HepG2 (cell line): Measurements from ENCODE around the gene STX10. TPM values are rescaled to one million over a fixed set of nuclear protein-coding genes. Genes with fewer than 3 reads are reported as not detected.

Experiments used
- ATAC-seq: fragments of 200-7000 bp; cut with Tn5 transposase; 3 replicates; pipeline ENCODE4 v1.9.1; 2020; ENCODE audit warnings: mild to moderate bottlenecking, moderate library complexity
- BruUV-seq: library from RNA; stranded (reverse); fragments of 400-500 nt; replicated peaks from 2 replicates; lab custom pipeline; 2021; lab: Mats Ljungman, UMichigan
- CTCF ChIA-PET: fragments of 300-600 bp; formaldehyde crosslinking; extraction: SDS; loops from one replicate; lab custom pipeline; 2021; ENCODE audit warnings: low total read pairs, inconsistent platforms, low intra/inter-chr PET ratio; lab: Yijun Ruan, JAX
- POLR2A ChIA-PET: fragments of 350-600 bp; sonication (Branson Sonifier 250); formaldehyde crosslinking; loops from one replicate; lab custom pipeline; 2020; ENCODE audit warnings: antibody characterized with exemption, inconsistent platforms; lab: Yijun Ruan, JAX
- DNase-seq: peaks from one replicate; pipeline ENCODE4 v3.0.0-alpha.2; 2015; ENCODE audit warnings: low spot score
- FAIRE-seq: peaks from 3 replicates; lab custom pipeline; 2011; peaks lifted over from hg19 to GRCh38; lab: Jason Lieb, UNC
- H2AFZ ChIP-seq: one replicate; pipeline ENCODE4 v1.6.1; 2011; ENCODE audit warnings: low read length, inconsistent platforms
- H3K27ac ChIP-seq: fragments of 300-600 bp; 3 replicates; pipeline ENCODE4 v1.8.0; 2011; ENCODE audit warnings: mixed run types, mild to moderate bottlenecking, mixed read lengths, low read length, inconsistent platforms; ENCODE audit not compliant: insufficient read depth; ENCODE audit errors: extremely low read length
- H3K27me3 ChIP-seq, 2 experiments: fragments of 200-600 bp in 1 of 2; 2 replicates in 1 of 2; 3 replicates in 1 of 2; pipeline versions ENCODE4 v1.6.0 to v1.8.0; 2011; ENCODE audit warnings: low read length in 2 of 2, mild to moderate bottlenecking in 2 of 2, moderate library complexity in 2 of 2, inconsistent platforms in 1 of 2; ENCODE audit not compliant: insufficient read depth in 2 of 2, control insufficient read depth in 1 of 2
- H3K36me3 ChIP-seq, 2 experiments: fragments of 200-600 bp in 1 of 2; replicated peaks in 1 of 2; 2 replicates in 1 of 2; 3 replicates in 1 of 2; pipeline versions ENCODE4 v1.5.1 to v1.8.0; 2011; ENCODE audit warnings: low read length in 2 of 2, inconsistent platforms in 1 of 2; ENCODE audit not compliant: insufficient read depth in 2 of 2, control insufficient read depth in 1 of 2
- H3K4me1 ChIP-seq: 2 replicates; pipeline ENCODE4 v1.5.1; 2012; ENCODE audit warnings: low read length, inconsistent platforms; ENCODE audit not compliant: insufficient read depth
- H3K4me2 ChIP-seq: 2 replicates; pipeline ENCODE4 v1.6.0; 2011; ENCODE audit warnings: low read depth, low read length, inconsistent platforms
- H3K4me3 ChIP-seq, 3 experiments: fragments of 200-600 bp in 1 of 3; sonication (generic), shearing (Covaris generic) in 1 of 3; replicated peaks in 1 of 3; 2 replicates each; pipeline ENCODE4 v1.5.1; 2011 to 2016; ENCODE audit warnings: low read length in 3 of 3, inconsistent platforms in 2 of 3, low read depth in 2 of 3, mild to moderate bottlenecking in 2 of 3, control low read depth in 1 of 3, mixed read lengths in 1 of 3; ENCODE audit not compliant: insufficient read depth in 1 of 3
- H3K79me2 ChIP-seq: one replicate; pipeline ENCODE4 v1.6.1; 2011; ENCODE audit warnings: low read length, inconsistent platforms; ENCODE audit not compliant: insufficient read depth
- H3K9ac ChIP-seq: 2 replicates; pipeline ENCODE4 v1.6.0; 2011; ENCODE audit warnings: mild to moderate bottlenecking, low read depth, low read length, inconsistent platforms; ENCODE audit not compliant: insufficient read depth
- H3K9me3 ChIP-seq: 2 replicates; pipeline ENCODE4 v1.5.1; 2012; ENCODE audit warnings: mild to moderate bottlenecking, low read length
- H4K20me1 ChIP-seq: 2 replicates; pipeline ENCODE4 v1.6.0; 2011; ENCODE audit warnings: inconsistent platforms, mild to moderate bottlenecking, low read length, moderate library complexity; ENCODE audit not compliant: insufficient read depth
- AGO2 ChIP-seq: fragments of 200-400 bp; formaldehyde crosslinking; optimal IDR thresholded peaks from 2 replicates; pipeline ENCODE3; 2017; ENCODE audit warnings: mild to moderate bottlenecking, low read depth, low read length, moderate library complexity
- HNRNPLL ChIP-seq: fragments of 200-400 bp; formaldehyde crosslinking; IDR thresholded peaks from 2 replicates; pipeline ENCODE4 v1.6.1; 2017; ENCODE audit warnings: mild to moderate bottlenecking, low read depth, low read length; ENCODE audit not compliant: poor library complexity, severe bottlenecking
- ZNF484 ChIP-seq: sonication (generic); formaldehyde crosslinking; IDR thresholded peaks from 2 replicates; pipeline ENCODE4 v1.5.1; 2020; ENCODE audit warnings: mild to moderate bottlenecking, low read depth, missing genetic modification reagents, borderline replicate concordance
- ZNF703 ChIP-seq: sonication (generic); formaldehyde crosslinking; IDR thresholded peaks from 2 replicates; pipeline ENCODE4 v1.5.1; 2020; ENCODE audit warnings: missing genetic modification reagents, mild to moderate bottlenecking, moderate library complexity, borderline replicate concordance
- ZNF747 ChIP-seq: sonication (generic); formaldehyde crosslinking; IDR thresholded peaks from 2 replicates; pipeline ENCODE4 v1.8.1; 2023; ENCODE audit warnings: missing genetic modification reagents, mild to moderate bottlenecking, borderline replicate concordance
- WGBS: methylation state at CpG from one replicate; pipeline ENCODE4 v1.1.6; 2017; ENCODE audit warnings: low lambda C conversion rate; 5-methylcytosine and 5-hydroxymethylcytosine counted together
- in situ Hi-C: cut with HindIII; loops from 2 replicates; pipeline ENCODE4 v1.10.0; 2017; ENCODE audit warnings: low pct_unique_long_range_greater_than_20kb; ENCODE audit not compliant: extremely low pct_ligation_motif_present
- intact Hi-C: fragments of 100-400 bp; cut with micrococcal nuclease; formaldehyde crosslinking; loops from one replicate; pipeline ENCODE4 v1.10.0; 2022; ENCODE audit not compliant: unreplicated experiment
- polyA plus RNA-seq, 8 experiments: library from polyadenylated mRNA; depleted of rRNA in 3 of 8; stranded (reverse) in 7 of 8; unstranded in 1 of 8; fragments of >200 nt; fragmentation: Illumina TruSeq in 4 of 8; extraction: Trizol in 4 of 8; gene quantifications; 2 replicates each; pipeline versions ENCODE4 v1.2.1 to v1.2.3, GENCODE V29; 2011 to 2016; ENCODE audit warnings: low read depth in 4 of 8, missing spikeins in 1 of 8, mixed read lengths in 1 of 8; ENCODE audit not compliant: insufficient read depth in 1 of 8
- total RNA-seq, 5 experiments: library from RNA; depleted of rRNA; stranded (reverse); fragments of >200 nt; fragmentation: Illumina TruSeq; extraction: Trizol; gene quantifications; 2 replicates each; pipeline ENCODE4 v1.2.3, GENCODE V29; 2016; ENCODE audit warnings: low read depth in 1 of 5

Gene STX10
- total and polyA plus RNA-seq, 2 of the 13 experiments (the other 11 are each of a cell fraction or from before 2014, with no cell fraction given) = 47.9 to 66.4 TPM

- WGBS = 99% methylated on average over 36 of the region's 60 CpGs
- Histone ChIP-seq H3K4me3 (no peak overlapping the region), H3K27ac (no peak overlapping the region), H2AFZ (no peak overlapping the region), H3K4me1 (peaks cover 8% of the 10 kb centered on the region; the same call in 1 of the 2 replicates), H3K79me2 (peaks cover 29% of the 10 kb centered on the region), H3K9me3 (no peaks in the 10 kb centered on the region), H3K27me3 (no peaks in the 10 kb centered on the region), H3K4me2 (no peak overlapping the region), H3K36me3 (peaks cover 26 to 60% of the 10 kb centered on the region in 2 experiments; a peak in 4 of 5 replicates), H3K9ac (no peak overlapping the region), H4K20me1 (no peaks in the 10 kb centered on the region; the same call in 1 of the 2 replicates)
- ATAC-seq (no peak), FAIRE-seq (no peak), DNase-seq (no peak)
- TF ChIP-seq AGO2 = peak; percentile 54
- peak; percentile 3 for TF ChIP-seq HNRNPLL
- TF ChIP-seq ZNF484 = no peak
- no peak for TF ChIP-seq ZNF747 (CRISPR knock-in tag)
- intact Hi-C loops = no loop called here
- CTCF ChIA-PET = no interaction called here
- no TSS peak for BruUV-seq
- POLR2A ChIA-PET = no interaction called here
- in situ Hi-C loops = no loop called here
Measured at GRCh38 chr19:13135068-13136062, 14.8 kb downstream of the STX10 start.

GRCh38 chr19:13134626-13135025 lies 15.5 kb downstream of the STX10 start:
- Histone ChIP-seq H3K9ac (no peak overlapping the region), H3K4me3 (no peak overlapping the region), H2AFZ (no peak overlapping the region), H3K36me3 (peaks cover 26 to 62% of the 10 kb centered on the region in 2 experiments; a peak in 4 of 5 replicates), H3K4me1 (peaks cover 14% of the 10 kb centered on the region), H3K79me2 (peaks cover 36% of the 10 kb centered on the region), H3K27me3 (no peaks in the 10 kb centered on the region), H4K20me1 (peaks cover under 1% of the 10 kb centered on the region), H3K27ac (no peak overlapping the region), H3K4me2 (no peak overlapping the region), H3K9me3 (no peaks in the 10 kb centered on the region)
- no peak for TF ChIP-seq ZNF703 (CRISPR knock-in tag)
- WGBS = 100% methylated on average over 3 of the region's 3 CpGs
- ChIA-PET CTCF (no interaction called here), POLR2A (no interaction called here)
- FAIRE-seq (no peak), ATAC-seq (no peak), DNase-seq (no peak)
- intact Hi-C loops (no loop called here), in situ Hi-C loops (no loop called here)
- no TSS peak for BruUV-seq
